Activated T-helper 1 cell treated with anti-CD3 and anti-CD28 coated beads, Interleukin-12 subunit alpha, Interleukin-12 subunit beta, Interleukin-2, Interleukin-4 antibody, amounts not matched to agents 30 ng/mL and 10 ng/mL and 1 ng/mL, durations not matched to agents 14 hours and 24 hours and 36 hours (primary cell): ENCODE data around the gene BEX4. TPM values are rescaled to one million over a fixed set of nuclear protein-coding genes. Genes with fewer than 3 reads are reported as not detected.
"Not testable (repeated sequence)": the region's sequence is repeated elsewhere in the genome, so short reads cannot be mapped to it uniquely, and the experiment has no call there.

Experiments
- DNase-seq: peaks from one replicate; pipeline ENCODE4 v3.0.0; 2021; ENCODE audit warnings: low spot score
- H3K27ac Mint-ChIP-seq: one replicate; pipeline ENCODE4 v1.8.0; 2021; ENCODE audit warnings: mild to moderate bottlenecking, mixed read lengths
- H3K27me3 Mint-ChIP-seq: one replicate; pipeline ENCODE4 v1.8.0; 2022; ENCODE audit warnings: mild to moderate bottlenecking, moderate library complexity, mixed read lengths; ENCODE audit not compliant: insufficient read depth
- H3K36me3 Mint-ChIP-seq: one replicate; pipeline ENCODE4 v1.8.0; 2021; ENCODE audit warnings: low read depth, mixed read lengths
- H3K4me1 Mint-ChIP-seq: one replicate; pipeline ENCODE4 v1.8.0; 2021; ENCODE audit warnings: low read depth, mixed read lengths
- H3K4me3 Mint-ChIP-seq: one replicate; pipeline ENCODE4 v1.8.0; 2021; ENCODE audit warnings: mild to moderate bottlenecking, moderate library complexity, mixed read lengths
- H3K9me3 Mint-ChIP-seq: one replicate; pipeline ENCODE4 v1.8.0; 2021; ENCODE audit warnings: mixed read lengths
- intact Hi-C: fragments of 100-400 bp; cut with micrococcal nuclease; formaldehyde crosslinking; loops from one replicate; pipeline ENCODE4 v1.15.1; 2024
- total RNA-seq: library from RNA; stranded (reverse); gene quantifications from 2 replicates; pipeline ENCODE4 v1.2.3, GENCODE V29; 2022

Gene BEX4, protein sequence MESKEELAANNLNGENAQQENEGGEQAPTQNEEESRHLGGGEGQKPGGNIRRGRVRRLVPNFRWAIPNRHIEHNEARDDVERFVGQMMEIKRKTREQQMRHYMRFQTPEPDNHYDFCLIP
- total RNA-seq = 5.1 and 5.5 TPM in 2 replicates

DNA sequence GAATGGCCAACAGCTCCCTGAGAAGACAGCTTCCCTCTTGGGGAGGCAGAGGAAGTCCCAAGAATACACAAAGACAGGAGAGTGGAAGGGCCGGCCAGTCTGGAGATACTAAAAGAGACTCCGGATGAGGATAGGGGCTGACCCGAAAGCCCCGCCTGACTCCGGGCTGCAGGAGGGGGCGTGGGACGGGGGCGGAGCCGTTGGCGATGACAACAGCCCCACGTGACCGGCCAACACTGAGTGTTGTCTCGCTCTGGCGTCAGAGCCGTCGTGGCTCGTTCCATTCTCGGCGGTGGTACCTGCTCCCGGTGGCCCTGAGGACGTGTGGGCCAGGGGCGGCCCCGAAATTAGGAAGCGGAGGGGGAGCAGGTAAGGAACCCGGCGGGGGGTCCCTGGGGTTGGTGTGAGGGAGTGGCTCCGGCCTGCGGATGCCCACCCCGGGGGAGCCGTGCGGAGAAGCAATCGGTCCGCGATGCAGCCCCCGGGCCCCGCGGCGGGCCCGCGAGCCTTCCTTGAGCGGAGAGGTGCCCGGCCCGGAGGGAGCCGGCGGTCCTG, at the start of gene BEX4:
Gene BEX4 (plus strand): TSS at position 239 of the 555 bp plus-strand sequence. CDS start 1,046 bp downstream, outside the sequence.
- Mint-ChIP-seq H3K36me3 (no peaks in the 10 kb centered on the region), H3K9me3 (no peaks in the 10 kb centered on the region), H3K4me3 (peak within 1 kb of the TSS; percentile 84), H3K27me3 (peaks cover 5% of the 10 kb centered on the region), H3K4me1 (peaks cover 4% of the 10 kb centered on the region), H3K27ac (peak within 1 kb of the TSS; percentile 67)
- intact Hi-C loops = loop anchor here (1.0 to 2.0 kb wide), 2 partner anchors 40 to 95 kb away; partner anchors contain the start of genes BEX2 and TCEAL8
- peak; percentile 70 for DNase-seq

- no peak for DNase-seq
- no peak overlapping the region for H3K27ac Mint-ChIP-seq
- no peaks in the 10 kb centered on the region for H3K4me1 Mint-ChIP-seq
- intact Hi-C loops = no loop called here
- no peaks in the 10 kb centered on the region for H3K27me3 Mint-ChIP-seq
- H3K36me3 Mint-ChIP-seq = no peaks in the 10 kb centered on the region
- H3K9me3 Mint-ChIP-seq = no peaks in the 10 kb centered on the region
- H3K4me3 Mint-ChIP-seq = no peak overlapping the region
Measured at GRCh38 chrX:103170216-103170615, 44.7 kb upstream of the BEX4 start.

DNA sequence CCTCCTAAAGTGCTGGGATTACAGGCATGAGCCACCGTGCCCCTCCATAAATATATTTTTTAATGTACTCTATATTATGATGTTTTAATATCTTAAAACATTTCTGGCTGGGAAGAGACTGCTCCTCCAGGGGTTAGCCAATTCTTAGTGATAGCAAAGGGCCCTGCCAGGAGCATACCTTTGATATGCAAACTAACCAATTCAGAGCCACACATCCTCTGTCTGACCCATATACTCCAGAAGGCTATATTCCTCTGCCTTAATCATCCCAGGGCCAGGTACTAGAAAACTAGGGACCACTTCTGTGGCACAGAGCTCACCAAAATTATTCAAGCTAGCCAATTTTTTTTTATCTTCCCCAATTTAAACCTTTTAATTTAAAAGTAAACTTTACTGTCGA, 43.6 kb upstream of the BEX4 start:
- intact Hi-C loops = no loop called here
- H3K27me3 Mint-ChIP-seq = peaks cover 3% of the 10 kb centered on the region
- DNase-seq = no peak
- no peak overlapping the region for H3K4me3 Mint-ChIP-seq
- no peaks in the 10 kb centered on the region for H3K4me1 Mint-ChIP-seq
- no peaks in the 10 kb centered on the region for H3K9me3 Mint-ChIP-seq
- no peaks in the 10 kb centered on the region for H3K36me3 Mint-ChIP-seq
- no peak overlapping the region for H3K27ac Mint-ChIP-seq

DNA sequence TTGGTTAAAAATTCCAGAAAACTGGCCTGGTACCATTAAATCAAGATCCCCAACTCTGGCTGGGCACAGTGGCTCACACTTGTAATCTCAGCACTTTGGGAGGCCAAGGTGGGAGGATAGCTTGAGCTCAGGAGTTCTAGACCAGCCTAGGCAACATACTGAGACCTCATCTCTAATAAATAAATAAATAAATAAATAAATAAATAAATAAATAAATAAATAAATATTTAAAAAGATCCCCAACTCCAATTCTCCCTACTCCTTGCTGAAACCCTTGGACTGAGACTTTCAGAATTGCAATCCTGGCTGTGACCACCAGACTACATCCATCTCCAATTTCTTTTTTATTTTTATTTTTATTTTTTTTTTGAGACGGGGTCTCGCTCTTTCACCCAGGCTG, 39.7 kb upstream of the BEX4 start:
- intact Hi-C loops, H3K4me3 Mint-ChIP-seq, H3K27me3 Mint-ChIP-seq, H3K36me3 Mint-ChIP-seq, H3K27ac Mint-ChIP-seq, DNase-seq, H3K9me3 Mint-ChIP-seq, H3K4me1 Mint-ChIP-seq: not testable (repeated sequence)

- peak; percentile 7 for DNase-seq
- Mint-ChIP-seq H3K36me3 (no peaks in the 10 kb centered on the region), H3K27me3 (peaks cover 4% of the 10 kb centered on the region), H3K9me3 (no peaks in the 10 kb centered on the region), H3K27ac (no peak overlapping the region), H3K4me3 (peak overlapping the region; percentile 3), H3K4me1 (no peaks in the 10 kb centered on the region)
- intact Hi-C loops = no loop called here
Measured at GRCh38 chrX:103175944-103176753, 38.8 kb upstream of the BEX4 start.

GRCh38 chrX:103177556-103177955, 37.4 kb upstream of the BEX4 start:
- Mint-ChIP-seq H3K27me3 (peaks cover 4% of the 10 kb centered on the region), H3K4me3 (no peak overlapping the region), H3K27ac (no peak overlapping the region), H3K36me3 (no peaks in the 10 kb centered on the region), H3K9me3 (no peaks in the 10 kb centered on the region), H3K4me1 (no peaks in the 10 kb centered on the region)
- intact Hi-C loops = no loop called here
- DNase-seq = no peak

GRCh38 chrX:103183912-103184311, 31.0 kb upstream of the BEX4 start:
- Mint-ChIP-seq H3K4me3 (no peak overlapping the region), H3K27me3 (peaks cover 2% of the 10 kb centered on the region), H3K4me1 (no peaks in the 10 kb centered on the region), H3K9me3 (no peaks in the 10 kb centered on the region), H3K27ac (no peak overlapping the region), H3K36me3 (no peaks in the 10 kb centered on the region)
- intact Hi-C loops = no loop called here
- DNase-seq = no peak

- DNase-seq = no peak
- no peaks in the 10 kb centered on the region for H3K4me1 Mint-ChIP-seq
- no peaks in the 10 kb centered on the region for H3K36me3 Mint-ChIP-seq
- no peak overlapping the region for H3K27ac Mint-ChIP-seq
- no peaks in the 10 kb centered on the region for H3K9me3 Mint-ChIP-seq
- H3K27me3 Mint-ChIP-seq = peaks cover 2% of the 10 kb centered on the region
- H3K4me3 Mint-ChIP-seq = no peak overlapping the region
- intact Hi-C loops = no loop called here
Measured at GRCh38 chrX:103187953-103188475, 26.9 kb upstream of the BEX4 start.

DNA sequence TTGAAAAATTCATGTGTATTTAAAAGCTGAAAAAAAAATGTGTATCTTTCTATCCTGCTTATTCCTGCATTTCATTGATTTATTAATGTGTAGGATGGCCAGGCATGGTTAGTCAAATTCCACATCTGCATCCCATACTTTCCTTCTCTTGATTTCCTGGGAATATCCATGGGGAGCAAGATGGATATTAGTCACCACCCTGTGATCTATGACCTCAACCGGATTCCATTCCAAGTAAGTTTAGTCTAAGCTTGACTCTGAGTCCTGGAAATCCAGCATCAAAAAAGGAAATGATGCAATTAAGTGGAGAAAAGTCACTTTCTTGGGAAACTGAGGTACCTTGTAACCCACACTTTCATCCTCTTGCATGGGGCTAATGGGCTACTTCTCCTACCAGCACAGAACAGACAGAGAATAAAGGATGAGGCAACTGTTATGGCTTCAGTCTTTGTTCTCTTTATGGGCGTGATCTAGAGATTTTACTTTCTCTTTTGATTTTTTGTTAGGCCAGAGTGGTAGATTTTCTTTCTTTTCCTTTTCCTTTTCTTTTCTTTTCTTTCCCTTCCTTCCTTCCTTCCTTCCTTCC, 17.1 kb upstream of the BEX4 start:
- H3K9me3 Mint-ChIP-seq = no peaks in the 10 kb centered on the region
- DNase-seq = no peak
- intact Hi-C loops = no loop called here
- no peak overlapping the region for H3K4me3 Mint-ChIP-seq
- no peaks in the 10 kb centered on the region for H3K36me3 Mint-ChIP-seq
- H3K27me3 Mint-ChIP-seq = no peaks in the 10 kb centered on the region
- peaks cover 5% of the 10 kb centered on the region for H3K4me1 Mint-ChIP-seq
- H3K27ac Mint-ChIP-seq = no peak overlapping the region

- H3K4me1 Mint-ChIP-seq, H3K9me3 Mint-ChIP-seq, H3K27me3 Mint-ChIP-seq, DNase-seq, intact Hi-C loops, H3K4me3 Mint-ChIP-seq, H3K27ac Mint-ChIP-seq, H3K36me3 Mint-ChIP-seq: not testable (repeated sequence)
Measured at GRCh38 chrX:103198668-103199067, 16.2 kb upstream of the BEX4 start.

DNA sequence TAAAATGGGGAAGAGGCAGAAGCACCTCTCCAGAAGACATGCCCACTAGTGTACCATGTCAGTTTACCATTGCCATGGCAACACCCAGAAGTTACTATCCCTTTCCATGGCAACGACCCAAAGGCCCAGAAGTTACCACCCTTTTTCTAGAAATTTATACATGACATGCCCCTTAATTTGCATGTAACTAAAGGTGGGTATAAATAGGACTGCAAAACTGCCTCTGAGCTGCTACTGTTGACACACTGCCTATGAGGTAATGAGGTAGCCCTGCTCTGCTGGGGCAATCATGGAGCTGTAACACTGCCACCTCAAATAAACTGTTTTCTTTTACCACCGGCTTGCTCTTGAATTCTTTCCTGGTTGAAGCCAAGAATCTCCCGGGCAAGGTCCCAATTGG, 13.9 kb upstream of the BEX4 start:
- no peaks in the 10 kb centered on the region for H3K9me3 Mint-ChIP-seq
- no peak overlapping the region for H3K27ac Mint-ChIP-seq
- no peaks in the 10 kb centered on the region for H3K36me3 Mint-ChIP-seq
- H3K4me1 Mint-ChIP-seq = peaks cover 5% of the 10 kb centered on the region
- no peaks in the 10 kb centered on the region for H3K27me3 Mint-ChIP-seq
- DNase-seq = no peak
- H3K4me3 Mint-ChIP-seq = no peak overlapping the region
- intact Hi-C loops = no loop called here

GRCh38 chrX:103210056-103210455, 4.9 kb upstream of the BEX4 start:
- Mint-ChIP-seq H3K36me3 (no peaks in the 10 kb centered on the region), H3K9me3 (no peaks in the 10 kb centered on the region), H3K27me3 (peaks cover 4% of the 10 kb centered on the region), H3K4me3 (no peak overlapping the region), H3K27ac (no peak overlapping the region), H3K4me1 (peaks cover 4% of the 10 kb centered on the region)
- intact Hi-C loops = no loop called here
- no peak for DNase-seq
